Chondrocyte (in vitro differentiated cells): Measurements from ENCODE around the gene APBA1. TPM values are rescaled to one million over a fixed set of nuclear protein-coding genes. Genes with fewer than 3 reads are reported as not detected.

Source experiments
- DNase-seq: peaks from one replicate; pipeline ENCODE4 v3.0.0; 2021; ENCODE audit warnings: mixed read lengths, low spot score
- H3K27ac Mint-ChIP-seq: one replicate; pipeline ENCODE4 v1.8.0; 2021; ENCODE audit warnings: mild to moderate bottlenecking, moderate library complexity, mixed read lengths; ENCODE audit not compliant: unreplicated experiment
- H3K27me3 Mint-ChIP-seq: 2 replicates; pipeline ENCODE4 v1.8.0; 2021; ENCODE audit warnings: low read depth, mixed read lengths
- H3K36me3 Mint-ChIP-seq: 2 replicates; pipeline ENCODE4 v1.8.0; 2021; ENCODE audit warnings: low read depth, mixed read lengths
- H3K4me1 Mint-ChIP-seq: 2 replicates; pipeline ENCODE4 v1.8.0; 2021; ENCODE audit warnings: low read depth, mild to moderate bottlenecking, mixed read lengths
- H3K4me3 Mint-ChIP-seq: one replicate; pipeline ENCODE4 v1.8.0; 2021; ENCODE audit warnings: mild to moderate bottlenecking, moderate library complexity, mixed read lengths; ENCODE audit not compliant: unreplicated experiment
- H3K9me3 Mint-ChIP-seq: 2 replicates; pipeline ENCODE4 v1.8.0; 2021; ENCODE audit warnings: low read depth, mixed read lengths
- total RNA-seq: library from RNA; stranded (reverse); gene quantifications from 3 replicates; pipeline ENCODE4 v1.2.1, GENCODE V29; 2021
- TF ChIP-seq, protein P1 (sequence below): fragments of 200-600 bp; sonication (generic); IDR thresholded peaks from 2 replicates; pipeline ENCODE4 v1.5.0; 2021; ENCODE audit warnings: antibody characterized with exemption, mild to moderate bottlenecking, moderate library complexity

Gene APBA1
- total RNA-seq, 1 donor from 2014 or later = 12.3 TPM

DNA sequence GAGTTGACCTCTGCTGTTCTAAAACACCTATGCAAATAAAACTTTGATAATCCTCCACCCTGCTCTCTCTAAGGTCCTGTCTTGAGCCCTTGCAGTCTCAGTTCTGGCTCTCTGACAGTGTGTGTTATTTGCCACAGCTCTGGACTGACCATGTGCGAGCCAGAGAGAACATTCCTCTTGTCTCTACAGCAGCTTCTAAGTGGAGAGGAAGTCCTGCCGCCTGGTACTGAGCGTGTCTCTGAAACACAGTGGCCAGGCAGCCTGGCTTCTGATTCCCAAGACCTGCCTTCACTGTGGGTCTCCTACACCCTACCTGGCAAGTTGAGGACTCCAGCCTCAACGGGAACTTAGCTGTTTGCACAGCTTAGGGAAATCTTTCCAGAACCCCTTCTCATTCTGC is 285.5 kb downstream of the APBA1 start:
- H3K4me1 Mint-ChIP-seq = peaks cover 3% of the 10 kb centered on the region
- DNase-seq = no peak
- no peak overlapping the region for H3K4me3 Mint-ChIP-seq
- H3K9me3 Mint-ChIP-seq = no peaks in the 10 kb centered on the region
- H3K27ac Mint-ChIP-seq = no peak overlapping the region
- TF ChIP-seq, protein P1, sequence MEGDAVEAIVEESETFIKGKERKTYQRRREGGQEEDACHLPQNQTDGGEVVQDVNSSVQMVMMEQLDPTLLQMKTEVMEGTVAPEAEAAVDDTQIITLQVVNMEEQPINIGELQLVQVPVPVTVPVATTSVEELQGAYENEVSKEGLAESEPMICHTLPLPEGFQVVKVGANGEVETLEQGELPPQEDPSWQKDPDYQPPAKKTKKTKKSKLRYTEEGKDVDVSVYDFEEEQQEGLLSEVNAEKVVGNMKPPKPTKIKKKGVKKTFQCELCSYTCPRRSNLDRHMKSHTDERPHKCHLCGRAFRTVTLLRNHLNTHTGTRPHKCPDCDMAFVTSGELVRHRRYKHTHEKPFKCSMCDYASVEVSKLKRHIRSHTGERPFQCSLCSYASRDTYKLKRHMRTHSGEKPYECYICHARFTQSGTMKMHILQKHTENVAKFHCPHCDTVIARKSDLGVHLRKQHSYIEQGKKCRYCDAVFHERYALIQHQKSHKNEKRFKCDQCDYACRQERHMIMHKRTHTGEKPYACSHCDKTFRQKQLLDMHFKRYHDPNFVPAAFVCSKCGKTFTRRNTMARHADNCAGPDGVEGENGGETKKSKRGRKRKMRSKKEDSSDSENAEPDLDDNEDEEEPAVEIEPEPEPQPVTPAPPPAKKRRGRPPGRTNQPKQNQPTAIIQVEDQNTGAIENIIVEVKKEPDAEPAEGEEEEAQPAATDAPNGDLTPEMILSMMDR = no peak
- peaks cover 7% of the 10 kb centered on the region for H3K36me3 Mint-ChIP-seq
- H3K27me3 Mint-ChIP-seq = peaks cover 2% of the 10 kb centered on the region

DNA sequence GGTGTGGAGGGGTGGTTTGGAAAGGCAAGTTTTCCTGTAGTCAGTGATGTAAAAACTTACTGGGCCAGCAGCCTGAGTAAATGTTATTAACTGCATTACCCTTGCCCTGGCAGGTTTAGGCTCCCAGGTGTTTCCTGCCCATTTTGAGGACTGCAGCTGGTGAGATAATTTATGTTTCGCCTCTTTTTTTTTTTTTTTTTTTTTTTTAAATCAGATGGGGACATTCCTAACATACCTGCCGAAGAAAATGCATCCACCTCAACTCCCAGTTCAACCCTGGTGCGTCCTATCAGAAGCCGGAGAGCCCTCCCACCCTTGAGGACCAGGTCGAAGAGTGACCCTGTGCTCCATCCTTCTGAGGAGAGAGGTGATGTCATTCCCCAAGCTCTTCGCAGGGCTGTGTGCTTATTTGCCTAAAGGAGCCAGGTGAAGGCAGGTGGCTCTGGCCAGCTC is 286.6 kb downstream of the APBA1 start:
- Mint-ChIP-seq H3K4me3 (no peak overlapping the region), H3K27ac (no peak overlapping the region), H3K4me1 (peaks cover 5% of the 10 kb centered on the region), H3K9me3 (no peaks in the 10 kb centered on the region), H3K27me3 (peaks cover 2% of the 10 kb centered on the region), H3K36me3 (peaks cover 7% of the 10 kb centered on the region)
- TF ChIP-seq, protein P1 = no peak
- no peak for DNase-seq

DNA sequence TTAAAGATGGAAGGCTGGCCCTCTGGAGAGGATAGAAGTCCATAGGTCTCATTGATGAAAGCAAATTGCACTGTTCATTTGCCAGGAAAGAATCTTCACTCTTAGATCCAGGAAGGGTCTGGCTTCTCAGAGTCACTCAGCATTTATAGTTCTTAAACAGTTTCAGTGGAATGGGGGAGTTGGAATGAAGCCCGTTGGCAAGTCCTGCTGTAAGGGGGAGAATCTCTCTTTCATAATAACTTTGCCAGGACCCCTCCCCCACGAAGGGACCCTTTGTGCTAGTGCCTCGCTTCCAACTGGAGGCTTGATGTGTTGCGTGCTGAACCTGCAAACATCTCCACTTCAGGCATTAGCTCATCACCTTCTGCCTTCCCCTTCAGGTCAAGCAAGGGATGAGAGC is 290.0 kb downstream of the APBA1 start:
- Mint-ChIP-seq H3K27me3 (no peaks in the 10 kb centered on the region), H3K27ac (no peak overlapping the region), H3K9me3 (no peaks in the 10 kb centered on the region), H3K36me3 (peaks cover 2% of the 10 kb centered on the region), H3K4me1 (peaks cover 31% of the 10 kb centered on the region), H3K4me3 (no peak overlapping the region)
- TF ChIP-seq, protein P1 = no peak
- DNase-seq = no peak

DNA sequence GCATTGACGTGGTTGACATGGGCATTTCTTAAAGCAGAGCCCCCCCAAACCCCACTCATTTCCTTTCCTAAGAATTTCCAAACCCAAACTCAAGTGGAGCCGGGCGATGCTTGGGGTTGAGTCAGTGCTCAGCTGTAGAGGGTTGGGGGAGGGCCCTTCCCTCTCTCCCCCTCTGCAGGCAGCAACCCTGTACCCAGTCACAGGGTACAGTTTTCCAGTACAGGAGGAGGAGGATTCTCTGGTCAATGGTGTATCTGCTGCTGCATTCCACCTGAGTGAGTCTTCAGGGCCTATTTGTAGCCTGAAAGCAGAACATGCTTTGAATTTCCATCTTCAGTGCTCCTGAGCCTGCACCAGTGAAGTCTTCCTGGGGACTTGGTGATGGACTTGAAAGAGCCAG is 291.4 kb downstream of the APBA1 start:
- H3K4me3 Mint-ChIP-seq = no peak overlapping the region
- peaks cover 2% of the 10 kb centered on the region for H3K36me3 Mint-ChIP-seq
- peaks cover 43% of the 10 kb centered on the region for H3K4me1 Mint-ChIP-seq
- TF ChIP-seq, protein P1 = no peak
- no peak for DNase-seq
- no peak overlapping the region for H3K27ac Mint-ChIP-seq
- H3K9me3 Mint-ChIP-seq = no peaks in the 10 kb centered on the region
- no peaks in the 10 kb centered on the region for H3K27me3 Mint-ChIP-seq

DNA sequence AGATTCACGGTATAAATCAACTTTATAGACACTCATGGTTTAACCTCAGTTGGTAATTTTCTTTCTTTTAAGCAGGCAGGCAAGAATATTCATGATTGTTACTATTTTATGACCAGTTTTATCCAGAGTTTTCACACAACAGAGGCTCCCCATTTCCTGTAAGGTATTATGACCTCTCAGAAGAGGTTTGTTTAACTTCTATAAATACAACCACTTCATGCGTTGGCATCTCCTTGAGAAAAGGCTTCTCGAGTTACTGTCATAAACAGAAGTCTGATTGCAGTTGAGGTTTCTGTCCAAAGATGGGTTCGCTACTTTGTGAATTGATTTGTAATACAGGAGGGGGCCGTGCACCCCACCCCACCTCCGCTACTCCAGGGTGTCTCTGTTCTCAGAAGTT is 291.9 kb downstream of the APBA1 start:
- Mint-ChIP-seq H3K4me1 (peaks cover 43% of the 10 kb centered on the region), H3K4me3 (no peak overlapping the region), H3K27ac (peak overlapping the region; percentile 17), H3K36me3 (peaks cover 2% of the 10 kb centered on the region), H3K27me3 (no peaks in the 10 kb centered on the region), H3K9me3 (no peaks in the 10 kb centered on the region)
- DNase-seq = no peak
- TF ChIP-seq, protein P1 = no peak
